Fibroblast of pulmonary artery (primary cell): Measurements from ENCODE around the gene SMTN.
"Not testable (repeated sequence)": the region's sequence is repeated elsewhere in the genome, so short reads cannot be mapped to it uniquely, and the experiment has no call there.

ENCODE experiments used
- DNase-seq: peaks from one replicate; pipeline ENCODE4 v3.0.0-alpha.2; 2010; ENCODE audit warnings: low read depth
- H3K4me3 ChIP-seq: replicated peaks from 2 replicates; pipeline ENCODE4 v1.5.1; 2011; ENCODE audit warnings: low read depth, mild to moderate bottlenecking, control low read depth, low read length, moderate library complexity
- CTCF ChIP-seq: IDR thresholded peaks from 2 replicates; pipeline ENCODE4 v1.5.1; 2011; ENCODE audit warnings: mild to moderate bottlenecking, control low read depth, low read length, inconsistent platforms; ENCODE audit errors: missing control alignments

The SMTN gene

DNA sequence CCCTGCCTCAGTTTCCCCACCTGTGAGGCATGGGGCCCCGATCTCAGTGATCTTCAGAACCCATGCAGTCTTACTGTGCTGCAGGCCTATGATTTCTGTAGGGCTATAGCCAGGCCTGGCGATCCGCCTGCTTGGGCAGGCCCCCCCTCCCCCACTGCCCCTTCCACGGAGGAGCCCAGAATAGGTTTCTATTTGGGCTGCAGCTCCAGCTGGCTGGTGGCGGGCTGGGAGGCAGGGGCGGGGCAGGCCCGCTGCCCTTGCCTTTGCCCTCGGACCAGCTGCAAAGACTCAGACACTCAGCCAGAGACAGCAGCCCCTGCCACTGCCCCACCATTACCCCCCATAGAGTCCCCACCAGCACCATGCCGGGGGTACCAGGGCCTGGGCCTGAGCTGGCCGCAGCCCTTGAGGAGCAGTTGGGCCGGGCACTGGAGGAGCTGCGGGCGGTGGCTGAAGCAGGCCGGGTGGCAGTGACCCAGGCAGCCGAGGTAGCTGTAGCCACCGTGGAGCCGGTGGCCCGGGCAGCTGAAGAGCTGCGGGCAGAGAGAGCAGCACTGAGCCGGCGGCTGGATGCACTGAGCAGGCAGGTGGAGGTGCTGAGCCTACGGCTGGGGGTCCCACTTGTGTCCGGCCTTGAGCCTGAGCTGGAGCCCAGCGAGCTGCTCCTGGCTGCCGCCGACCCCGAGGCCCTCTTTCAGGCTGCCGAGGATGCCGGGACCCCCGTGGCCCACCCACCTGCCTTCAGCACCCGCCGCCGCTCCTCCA lies 12.2 kb downstream of the SMTN start:
- no peak for TF ChIP-seq CTCF
- DNase-seq, result no peak
- H3K4me3 ChIP-seq, result no peak overlapping the region

DNA sequence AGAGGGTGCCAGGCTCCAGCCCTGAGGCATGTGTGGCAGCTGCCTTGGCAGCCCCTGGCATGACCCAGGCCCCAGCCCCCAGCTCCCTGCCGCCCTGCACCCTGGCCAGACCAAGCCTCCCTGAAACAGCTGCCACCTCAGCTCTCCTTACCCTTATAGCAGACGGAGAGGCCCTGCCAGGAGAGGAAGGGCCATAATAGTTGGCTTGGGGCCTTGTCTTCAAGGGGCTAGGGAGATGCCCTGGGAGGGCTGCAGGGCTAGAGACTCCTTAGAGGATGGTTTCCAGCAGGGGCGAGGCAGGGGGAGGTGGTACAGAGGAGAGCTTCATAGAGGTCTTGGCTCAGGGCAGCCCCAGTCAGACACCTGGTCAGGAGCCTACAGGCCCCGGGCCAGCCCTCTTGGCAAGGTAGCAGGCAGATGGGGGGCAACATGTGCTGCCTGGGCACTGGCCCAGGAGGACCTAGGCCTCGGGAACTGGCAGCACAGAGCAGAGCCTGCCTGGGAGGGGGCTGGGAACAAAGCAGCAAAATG lies 13.0 kb downstream of the SMTN start:
- H3K4me3 ChIP-seq, result no peak overlapping the region
- DNase-seq, result no peak
- TF ChIP-seq CTCF, result no peak

DNA sequence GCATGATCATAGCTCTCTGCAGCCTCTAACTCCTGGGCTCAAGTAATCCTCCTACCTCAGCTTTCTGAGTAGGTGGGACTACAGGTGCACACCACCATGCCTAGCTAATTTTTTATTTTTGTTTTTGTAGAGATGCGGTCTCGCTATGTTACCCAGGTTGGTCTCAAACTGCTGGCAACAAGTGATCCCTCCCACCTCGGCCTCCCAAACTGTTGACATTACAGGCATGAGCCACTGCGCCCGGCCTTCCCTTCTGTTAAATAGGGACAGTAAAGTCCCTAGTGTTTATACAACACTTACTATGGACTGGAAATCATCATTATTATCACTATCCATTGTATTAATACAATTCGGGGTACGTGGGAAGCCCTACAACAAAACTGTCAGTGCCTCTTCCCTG lies 13.6 kb downstream of the SMTN start:
- no peak for TF ChIP-seq CTCF
- DNase-seq, result no peak
- no peak overlapping the region for H3K4me3 ChIP-seq

- no peak overlapping the region for H3K4me3 ChIP-seq
- DNase-seq, result no peak
- TF ChIP-seq CTCF, result no peak
Observed at GRCh38 chr22:31095637-31096249, 14.6 kb downstream of the SMTN start.

GRCh38 chr22:31096657-31097279 lies 15.7 kb downstream of the SMTN start:
- no peak for DNase-seq
- no peak for TF ChIP-seq CTCF
- H3K4me3 ChIP-seq, result no peak overlapping the region

DNA sequence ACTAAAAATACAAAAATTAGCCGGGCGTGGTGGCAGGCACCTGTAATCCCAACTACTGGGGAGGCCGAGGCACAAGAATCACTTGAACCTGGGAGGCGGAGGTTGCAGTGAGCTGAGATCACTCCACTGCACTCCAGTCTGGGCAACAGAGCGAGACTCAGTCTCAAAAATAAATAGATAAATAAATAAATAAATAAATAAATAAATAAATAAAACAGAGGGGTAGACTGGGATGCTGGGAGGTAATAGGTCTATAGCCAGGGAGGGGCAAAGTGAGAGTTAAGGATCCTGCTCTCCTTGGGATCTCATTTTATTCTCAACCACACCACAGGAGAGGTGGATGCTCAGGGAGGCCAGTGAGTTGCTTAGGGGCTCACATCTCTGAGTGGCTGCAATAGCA lies 16.4 kb downstream of the SMTN start:
- not testable (repeated sequence) for DNase-seq, H3K4me3 ChIP-seq

- no peak for TF ChIP-seq CTCF
Observed at GRCh38 chr22:31097941-31098631, 17.0 kb downstream of the SMTN start.

More at GRCh38 chr22:31097941-31098631, 17.0 kb downstream of the SMTN start:
- no peak overlapping the region for H3K4me3 ChIP-seq
- no peak for DNase-seq
